ENCODE data around the gene IFNL3. TPM values are rescaled to one million over a fixed set of nuclear protein-coding genes. Genes with fewer than 3 reads are reported as not detected.

The IFNL3 gene
- total RNA-seq, 4 donors from 2014 or later = not detected

GRCh38 chr19:39238944-39239343, 5.9 kb downstream of the IFNL3 start:
- no peak overlapping the region for H3K27ac ChIP-seq
- DNase-seq = no peak
- H3K9me3 ChIP-seq = no peaks in the 10 kb centered on the region
- no peak overlapping the region for H3K4me3 ChIP-seq
- peaks cover 0 to 7% (median 3%) of the 10 kb centered on the region in 4 donors for H3K4me1 ChIP-seq
- H3K36me3 ChIP-seq = no peaks in the 10 kb centered on the region
- TF ChIP-seq CTCF (IDR thresholded peaks at IDR 0.05) = no peak
- no peaks in the 10 kb centered on the region for H3K27me3 ChIP-seq

GRCh38 chr19:39238209-39238608, 6.6 kb downstream of the IFNL3 start:
- Histone ChIP-seq H3K4me3 (no peak overlapping the region), H3K27me3 (no peaks in the 10 kb centered on the region), H3K36me3 (no peaks in the 10 kb centered on the region), H3K27ac (no peak overlapping the region), H3K4me1 (peaks cover 0 to 7% (median 3%) of the 10 kb centered on the region in 4 donors), H3K9me3 (no peaks in the 10 kb centered on the region)
- no peak for DNase-seq
- TF ChIP-seq POLR2A (IDR thresholded peaks at IDR 0.05) (no peak), CTCF (IDR thresholded peaks at IDR 0.05) (no peak)

GRCh38 chr19:39237200-39238184, 7.3 kb downstream of the IFNL3 start:
- TF ChIP-seq CTCF (IDR thresholded peaks at IDR 0.05) = no peak
- no peak for TF ChIP-seq POLR2A (IDR thresholded peaks at IDR 0.05)
- DNase-seq = peak; percentile 70 to 83 (median 75)
- H3K4me3 ChIP-seq = peak overlapping the region in 2 of 4 donors; percentile 25 to 31

GRCh38 chr19:39236527-39236926, 8.3 kb downstream of the IFNL3 start:
- peak overlapping the region in 1 of 4 donors; percentile 13 for H3K27ac ChIP-seq
- H3K27me3 ChIP-seq = no peaks in the 10 kb centered on the region
- H3K4me1 ChIP-seq = peaks cover 0 to 7% (median 3%) of the 10 kb centered on the region in 4 donors
- H3K4me3 ChIP-seq = no peak overlapping the region
- peak in 2 of 3 donors; percentile 24 to 73 for DNase-seq
- H3K9me3 ChIP-seq = no peaks in the 10 kb centered on the region
- H3K36me3 ChIP-seq = no peaks in the 10 kb centered on the region
- TF ChIP-seq CTCF (IDR thresholded peaks at IDR 0.05) (no peak), POLR2A (IDR thresholded peaks at IDR 0.05) (no peak)

More at GRCh38 chr19:39237200-39238184, 7.3 kb downstream of the IFNL3 start:
- Histone ChIP-seq H3K4me1 (peaks cover 0 to 7% (median 3%) of the 10 kb centered on the region in 4 donors), H3K27me3 (no peaks in the 10 kb centered on the region), H3K9me3 (no peaks in the 10 kb centered on the region), H3K36me3 (no peaks in the 10 kb centered on the region), H3K27ac (peak overlapping the region in 2 of 4 donors; percentile 19 to 39)

GRCh38 chr19:39232708-39233107, 12.1 kb downstream of the IFNL3 start:
- TF ChIP-seq CTCF (IDR thresholded peaks at IDR 0.05) (no peak), POLR2A (IDR thresholded peaks at IDR 0.05) (no peak)
- no peaks in the 10 kb centered on the region for H3K36me3 ChIP-seq
- H3K4me3 ChIP-seq = no peak overlapping the region
- no peaks in the 10 kb centered on the region for H3K27me3 ChIP-seq
- H3K4me1 ChIP-seq = peaks cover 0 to 3% (median 1%) of the 10 kb centered on the region in 4 donors
- DNase-seq = no peak
- H3K27ac ChIP-seq = no peak overlapping the region
- no peaks in the 10 kb centered on the region for H3K9me3 ChIP-seq

Measured in Peyer's patch (tissue), 4 donors.